ENCODE results near the gene MTOR.
"Not testable (repeated sequence)": the region's sequence is repeated elsewhere in the genome, so short reads cannot be mapped to it uniquely, and the experiment has no call there.

The MTOR gene

GRCh38 chr1:11101347-11101746 lies 161.0 kb downstream of the MTOR start:
- no peak overlapping the region for H2AK5ac ChIP-seq (ENCODE audit: low read length)
- no peak overlapping the region for H3K27ac ChIP-seq (ENCODE audit: low read depth, low read length)
- H4K91ac ChIP-seq (ENCODE audit: low read depth, low read length), result no peak overlapping the region
- no peak overlapping the region for H3K4me2 ChIP-seq (ENCODE audit: low read length)
- H3K4me3 ChIP-seq (ENCODE audit: low read depth, low read length), result no peak overlapping the region
- peaks cover 9% of the 10 kb centered on the region for H3K79me1 ChIP-seq (ENCODE audit: low read length)
- no CpG with 5 or more reads among the region's 6 CpGs for WGBS (ENCODE audit: extremely low coverage, insufficient coverage, insufficient read length)
- H3K9ac ChIP-seq (ENCODE audit: low read length), result no peak overlapping the region
- no peak overlapping the region for H2BK120ac ChIP-seq (ENCODE audit: insufficient read depth, low read length, poor library complexity)
- H2AFZ ChIP-seq (ENCODE audit: insufficient read depth, low read length, poor library complexity), result no peak overlapping the region
- H2BK12ac ChIP-seq (ENCODE audit: low read length), result no peak overlapping the region
- no peak for DNase-seq
- no peak overlapping the region for H3K18ac ChIP-seq (ENCODE audit: low read length)
- H3K27me3 ChIP-seq (ENCODE audit: insufficient read depth, low read length), result no peaks in the 10 kb centered on the region
- no peak overlapping the region for H3K23ac ChIP-seq (ENCODE audit: low read length)
- no peaks in the 10 kb centered on the region for H3K9me3 ChIP-seq (ENCODE audit: insufficient read depth, low read depth, low read length)
- no peak overlapping the region for H3K4ac ChIP-seq (ENCODE audit: low read depth, low read length)
- no peak overlapping the region for H3K14ac ChIP-seq (ENCODE audit: low read length)
- no peak overlapping the region for H4K8ac ChIP-seq (ENCODE audit: low read depth, low read length)
- H4K12ac ChIP-seq (ENCODE audit: low read depth, low read length), result no peak overlapping the region
- H3K4me1 ChIP-seq (ENCODE audit: control insufficient read depth in 1 of 2, insufficient read depth in 2 of 2, low read length in 2 of 2), result peaks cover 0 to 2% of the 10 kb centered on the region in 2 experiments
- peaks cover 18% of the 10 kb centered on the region in 2 experiments for H3K36me3 ChIP-seq (ENCODE audit: control insufficient read depth in 1 of 2, insufficient read depth in 2 of 2, low read length in 2 of 2)
- no peak overlapping the region for H2BK5ac ChIP-seq (ENCODE audit: low read depth, low read length, poor library complexity)
- peaks cover 5% of the 10 kb centered on the region for H3K79me2 ChIP-seq (ENCODE audit: control insufficient read depth, insufficient read depth, low read length, poor library complexity)

DNA sequence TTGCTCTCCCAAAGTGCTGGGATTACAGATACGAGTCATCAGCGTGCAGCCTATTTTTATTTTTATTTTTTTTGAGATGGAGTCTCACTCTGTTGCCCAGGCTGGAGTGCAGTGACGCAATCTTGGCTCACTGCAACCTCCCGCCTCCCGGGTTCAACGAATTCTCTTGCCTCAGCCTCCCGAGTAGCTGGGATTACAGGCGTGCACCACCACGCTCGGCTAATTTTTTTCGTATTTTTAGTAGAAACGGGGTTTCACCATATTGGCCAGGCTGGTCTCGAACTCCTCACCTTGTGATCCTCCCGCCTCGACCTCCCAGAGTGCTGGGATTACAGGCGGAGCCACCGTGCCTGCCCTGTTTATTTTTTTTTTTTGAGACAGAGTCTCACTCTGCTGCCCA lies 161.5 kb downstream of the MTOR start:
- not testable (repeated sequence) for DNase-seq; H3K9ac ChIP-seq (ENCODE audit: low read length); H3K4me3 ChIP-seq (ENCODE audit: low read depth, low read length); H3K14ac ChIP-seq (ENCODE audit: low read length); H3K9me3 ChIP-seq (ENCODE audit: insufficient read depth, low read depth, low read length); H3K4me1 ChIP-seq (ENCODE audit: control insufficient read depth in 1 of 2, insufficient read depth in 2 of 2, low read length in 2 of 2); H4K91ac ChIP-seq (ENCODE audit: low read depth, low read length); H3K27ac ChIP-seq (ENCODE audit: low read depth, low read length); H3K18ac ChIP-seq (ENCODE audit: low read length); H3K79me2 ChIP-seq (ENCODE audit: control insufficient read depth, insufficient read depth, low read length, poor library complexity); H3K4ac ChIP-seq (ENCODE audit: low read depth, low read length); H2BK12ac ChIP-seq (ENCODE audit: low read length); H3K79me1 ChIP-seq (ENCODE audit: low read length); H2AFZ ChIP-seq (ENCODE audit: insufficient read depth, low read length, poor library complexity); H2BK120ac ChIP-seq (ENCODE audit: insufficient read depth, low read length, poor library complexity); H2BK5ac ChIP-seq (ENCODE audit: low read depth, low read length, poor library complexity); H3K4me2 ChIP-seq (ENCODE audit: low read length); H2AK5ac ChIP-seq (ENCODE audit: low read length); H3K23ac ChIP-seq (ENCODE audit: low read length); H4K8ac ChIP-seq (ENCODE audit: low read depth, low read length); H3K27me3 ChIP-seq (ENCODE audit: insufficient read depth, low read length); H4K12ac ChIP-seq (ENCODE audit: low read depth, low read length)
- H3K36me3 ChIP-seq (ENCODE audit: control insufficient read depth in 1 of 2, insufficient read depth in 2 of 2, low read length in 2 of 2), result peaks cover 18 to 21% of the 10 kb centered on the region in 2 experiments
- no CpG with 5 or more reads among the region's 17 CpGs for WGBS (ENCODE audit: extremely low coverage, insufficient coverage, insufficient read length)

DNA sequence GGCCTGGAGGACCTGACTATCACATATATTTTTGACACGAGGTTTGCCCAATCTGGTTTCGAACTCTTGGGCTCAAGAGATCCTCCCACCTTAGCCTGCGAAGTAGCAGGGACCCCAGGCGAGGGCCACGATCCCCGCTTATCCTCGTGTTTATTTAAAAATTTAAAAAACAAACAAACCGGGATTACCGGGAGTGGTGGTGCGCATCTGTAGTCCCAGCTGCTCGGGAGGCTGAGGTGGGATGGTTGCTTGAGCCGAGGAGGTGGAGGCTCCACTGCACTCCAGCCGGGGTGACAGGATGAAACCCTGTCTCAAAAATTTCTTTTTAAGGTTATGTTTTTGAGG lies 162.2 kb downstream of the MTOR start:
- Histone ChIP-seq H3K4me3 (ENCODE audit: low read depth, low read length) (no peak overlapping the region), H3K9ac (ENCODE audit: low read length) (no peak overlapping the region), H3K79me2 (ENCODE audit: control insufficient read depth, insufficient read depth, low read length, poor library complexity) (peaks cover 5% of the 10 kb centered on the region), H3K36me3 (ENCODE audit: control insufficient read depth in 1 of 2, insufficient read depth in 2 of 2, low read length in 2 of 2) (peaks cover 17 to 18% of the 10 kb centered on the region in 2 experiments), H3K27me3 (ENCODE audit: insufficient read depth, low read length) (no peaks in the 10 kb centered on the region), H3K23ac (ENCODE audit: low read length) (no peak overlapping the region), H2AFZ (ENCODE audit: insufficient read depth, low read length, poor library complexity) (no peak overlapping the region), H3K14ac (ENCODE audit: low read length) (peak overlapping the region; percentile 41), H2BK5ac (ENCODE audit: low read depth, low read length, poor library complexity) (no peak overlapping the region), H4K91ac (ENCODE audit: low read depth, low read length) (peak overlapping the region; percentile 45), H3K4ac (ENCODE audit: low read depth, low read length) (no peak overlapping the region), H3K4me2 (ENCODE audit: low read length) (peak overlapping the region; percentile 67), H3K9me3 (ENCODE audit: insufficient read depth, low read depth, low read length) (no peaks in the 10 kb centered on the region), H3K4me1 (ENCODE audit: control insufficient read depth in 1 of 2, insufficient read depth in 2 of 2, low read length in 2 of 2) (peaks cover 0 to 2% of the 10 kb centered on the region in 2 experiments), H3K27ac (ENCODE audit: low read depth, low read length) (no peak overlapping the region), H4K8ac (ENCODE audit: low read depth, low read length) (peak overlapping the region; percentile 87), H2AK5ac (ENCODE audit: low read length) (no peak overlapping the region), H2BK12ac (ENCODE audit: low read length) (no peak overlapping the region), H4K12ac (ENCODE audit: low read depth, low read length) (peak overlapping the region; percentile 84), H3K79me1 (ENCODE audit: low read length) (peaks cover 9% of the 10 kb centered on the region), H3K18ac (ENCODE audit: low read length) (no peak overlapping the region), H2BK120ac (ENCODE audit: insufficient read depth, low read length, poor library complexity) (peak overlapping the region; percentile 8)
- peak in 1 of 2 donors; percentile 40 for DNase-seq
- WGBS (ENCODE audit: extremely low coverage, insufficient coverage, insufficient read length), result no CpG with 5 or more reads among the region's 13 CpGs

- H3K4ac ChIP-seq (ENCODE audit: low read depth, low read length), result peak within 1 kb of the TSS; percentile 97
- peak within 1 kb of the TSS; percentile 94 for H4K91ac ChIP-seq (ENCODE audit: low read depth, low read length)
- peak within 1 kb of the TSS; percentile 87 for H2BK120ac ChIP-seq (ENCODE audit: insufficient read depth, low read length, poor library complexity)
- peak within 1 kb of the TSS; percentile 80 for H2BK5ac ChIP-seq (ENCODE audit: low read depth, low read length, poor library complexity)
- H3K79me2 ChIP-seq (ENCODE audit: control insufficient read depth, insufficient read depth, low read length, poor library complexity), result peaks cover 5% of the 10 kb centered on the region
- H3K14ac ChIP-seq (ENCODE audit: low read length), result peak within 1 kb of the TSS; percentile 91
- H2AFZ ChIP-seq (ENCODE audit: insufficient read depth, low read length, poor library complexity), result peak within 1 kb of the TSS; percentile 90
- H2AK5ac ChIP-seq (ENCODE audit: low read length), result peak within 1 kb of the TSS; percentile 73
- H3K23ac ChIP-seq (ENCODE audit: low read length), result no peak within 1 kb of the TSS
- no CpG with 5 or more reads among the region's 78 CpGs for WGBS (ENCODE audit: extremely low coverage, insufficient coverage, insufficient read length)
- H3K4me1 ChIP-seq (ENCODE audit: control insufficient read depth in 1 of 2, insufficient read depth in 2 of 2, low read length in 2 of 2), result peaks cover 0 to 2% of the 10 kb centered on the region in 2 experiments
- peak within 1 kb of the TSS; percentile 85 for H3K18ac ChIP-seq (ENCODE audit: low read length)
- H3K9me3 ChIP-seq (ENCODE audit: insufficient read depth, low read depth, low read length), result no peaks in the 10 kb centered on the region
- peak; percentile 89 to 97 for DNase-seq
- H3K79me1 ChIP-seq (ENCODE audit: low read length), result peaks cover 9% of the 10 kb centered on the region
- H3K9ac ChIP-seq (ENCODE audit: low read length), result peak within 1 kb of the TSS; percentile 93
- H3K27ac ChIP-seq (ENCODE audit: low read depth, low read length), result peak within 1 kb of the TSS; percentile 73
- no peak within 1 kb of the TSS for H2BK12ac ChIP-seq (ENCODE audit: low read length)
- peak within 1 kb of the TSS; percentile 81 for H3K4me2 ChIP-seq (ENCODE audit: low read length)
- H3K4me3 ChIP-seq (ENCODE audit: low read depth, low read length), result peak within 1 kb of the TSS; percentile 94
- peak within 1 kb of the TSS; percentile 85 for H4K12ac ChIP-seq (ENCODE audit: low read depth, low read length)
- peak within 1 kb of the TSS; percentile 87 for H4K8ac ChIP-seq (ENCODE audit: low read depth, low read length)
- H3K27me3 ChIP-seq (ENCODE audit: insufficient read depth, low read length), result no peaks in the 10 kb centered on the region
- H3K36me3 ChIP-seq (ENCODE audit: control insufficient read depth in 1 of 2, insufficient read depth in 2 of 2, low read length in 2 of 2), result peaks cover 20 to 23% of the 10 kb centered on the region in 2 experiments
Measured at GRCh38 chr1:11099310-11100148, 162.8 kb downstream of the MTOR start, which contains the start of gene EXOSC10. Gene EXOSC10, minus strand, starts transcription at chr1:11099869. Its CDS starts 38 bp downstream, at chr1:11099831.

All from trophoblast cell (in vitro differentiated cells and primary cell).